NCI-H2029 treated with DMSO at 0.1 percent for 48 hours (cell line): ENCODE data around the gene NOD1.

Experiments
- DNase-seq: peaks from one replicate; lab custom pipeline; 2025; lab: John Stamatoyannopoulos, UW

Gene NOD1

GRCh38 chr7:30469303-30469702 lies 9.3 kb downstream of the NOD1 start:
- no peak for DNase-seq

DNA sequence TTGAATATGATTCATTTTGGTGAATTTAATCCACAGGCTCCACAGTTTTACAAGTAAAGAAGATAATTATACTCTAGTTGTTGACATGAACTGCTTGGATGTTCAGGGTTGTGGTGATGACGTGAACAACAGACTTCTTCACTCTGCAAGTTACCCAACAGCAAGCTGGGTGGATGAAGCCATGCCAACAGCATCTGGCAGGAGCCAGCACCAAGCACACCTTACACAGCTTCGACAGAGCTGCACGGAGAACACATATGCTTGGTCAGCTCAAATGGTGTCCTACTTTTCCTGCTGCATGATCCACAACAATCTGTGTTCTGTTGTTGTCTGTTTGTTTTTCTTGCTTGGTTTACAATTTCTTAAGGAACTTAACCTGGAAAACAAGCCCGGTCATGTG lies 9.8 kb downstream of the NOD1 start:
- DNase-seq: no peak

DNA sequence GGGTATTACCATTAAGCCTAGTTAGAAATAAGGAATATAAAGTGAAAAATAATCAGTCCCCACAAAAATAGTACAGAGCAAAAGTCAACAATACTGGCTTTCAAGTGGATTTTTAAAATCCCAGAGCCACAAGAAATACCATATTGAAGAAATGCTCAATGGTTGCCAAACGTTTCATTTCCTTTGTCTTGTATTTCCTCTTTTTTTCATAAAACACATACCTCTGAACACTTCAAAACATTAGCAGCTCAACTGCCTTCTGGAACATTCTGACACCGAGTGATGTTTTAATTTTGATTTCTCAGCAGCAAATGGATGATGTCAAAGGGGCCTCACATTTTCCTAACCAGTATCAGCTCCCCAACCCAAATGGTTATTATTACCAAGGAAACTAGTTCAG lies 10.5 kb downstream of the NOD1 start:
- DNase-seq: no peak

DNA sequence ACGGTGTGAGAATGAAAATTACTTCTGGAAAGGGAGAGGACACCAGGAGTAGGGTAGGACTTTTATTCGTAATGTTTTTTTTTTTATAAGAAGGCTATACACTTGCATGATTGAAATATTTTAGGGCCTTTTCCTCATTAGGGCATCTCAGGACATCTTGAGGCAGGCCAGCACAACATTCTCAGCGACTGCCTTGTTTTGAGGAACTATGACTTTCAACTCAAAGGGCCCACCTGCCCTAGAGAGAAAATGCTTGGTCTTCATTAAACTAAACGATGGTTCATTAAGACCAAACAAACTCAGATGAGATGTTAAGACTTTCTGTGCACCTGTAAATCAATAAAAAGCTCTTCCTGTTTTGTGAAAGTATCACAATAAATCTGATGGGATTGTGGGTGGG lies 11.3 kb downstream of the NOD1 start:
- DNase-seq: no peak

DNA sequence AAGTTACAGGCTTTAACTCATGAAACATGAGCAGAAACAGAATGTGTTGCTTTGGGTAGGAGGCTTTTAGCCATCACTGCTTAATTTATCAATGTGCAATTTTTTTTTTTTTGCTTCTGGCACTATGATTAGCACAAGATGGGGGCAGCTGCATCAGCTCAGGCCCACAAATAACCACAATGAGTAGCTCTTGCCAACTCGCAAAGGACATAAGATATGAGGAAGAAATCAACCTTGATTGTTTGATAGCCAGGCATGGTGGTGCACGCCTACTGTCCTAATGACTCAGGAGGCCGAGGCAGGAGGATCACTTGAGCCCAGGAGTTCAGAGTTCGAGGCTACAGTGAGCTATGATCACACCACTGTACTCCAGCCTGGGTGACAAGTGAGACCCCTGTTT lies 12.3 kb downstream of the NOD1 start:
- no peak for DNase-seq

DNA sequence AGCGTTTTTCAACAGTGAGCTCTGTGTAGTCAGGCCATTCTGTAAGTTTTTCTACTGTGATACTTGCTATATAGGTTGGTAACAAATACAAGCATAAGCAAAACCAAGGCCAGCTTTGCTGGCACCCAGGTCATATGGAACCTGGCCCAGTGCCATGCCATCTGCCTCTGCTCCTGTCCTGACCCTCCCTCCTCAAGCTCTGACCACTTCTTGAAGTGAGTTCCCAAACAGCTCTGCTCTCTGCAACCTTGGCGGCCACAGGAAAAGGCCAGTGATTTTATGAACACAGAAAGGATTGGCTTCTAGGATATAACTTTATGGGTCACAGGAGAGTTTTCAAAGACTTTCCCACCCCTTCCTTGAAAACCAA lies 12.8 kb downstream of the NOD1 start:
- DNase-seq: no peak

DNA sequence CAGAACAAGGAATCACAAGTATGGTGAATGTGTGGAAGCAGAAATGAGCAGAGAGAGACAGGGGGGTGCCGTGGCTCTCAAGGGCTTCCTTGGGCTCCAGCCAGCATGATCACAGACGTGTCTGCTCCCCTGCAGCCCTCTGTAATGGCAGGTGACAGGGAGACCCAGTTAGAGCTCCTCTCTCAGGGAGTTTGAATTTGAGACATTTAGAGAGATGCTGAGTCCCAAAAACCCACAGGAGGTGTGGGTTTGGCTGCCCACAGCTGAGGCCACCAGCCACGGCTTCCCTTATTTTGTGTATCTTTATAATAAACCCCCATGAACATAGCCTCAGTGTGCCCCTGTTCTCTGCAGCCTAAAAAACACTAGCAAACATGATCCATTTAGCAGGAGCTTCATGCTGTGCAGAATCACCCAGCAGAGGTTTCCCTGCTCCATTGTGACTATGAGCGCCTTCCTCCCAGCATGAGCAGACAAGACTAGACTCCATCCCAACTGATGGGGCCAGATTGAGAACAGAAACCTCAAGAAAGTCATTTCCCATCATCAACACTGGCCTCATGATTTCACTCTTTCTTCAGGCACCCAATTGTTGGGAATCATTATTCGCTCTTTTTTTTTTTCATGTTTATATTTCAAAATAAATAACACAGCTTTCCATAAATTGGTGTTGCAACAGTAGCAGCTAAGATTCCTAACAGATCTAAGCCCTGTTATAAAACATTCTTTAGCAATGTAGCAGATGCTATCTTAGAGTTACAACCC lies 13.4 kb downstream of the NOD1 start:
- no peak for DNase-seq

GRCh38 chr7:30464231-30464671 lies 14.3 kb downstream of the NOD1 start:
- no peak for DNase-seq

- DNase-seq: no peak
These were observed 15.0 kb downstream of the NOD1 start for GRCh38 chr7:30463405-30464145.

DNA sequence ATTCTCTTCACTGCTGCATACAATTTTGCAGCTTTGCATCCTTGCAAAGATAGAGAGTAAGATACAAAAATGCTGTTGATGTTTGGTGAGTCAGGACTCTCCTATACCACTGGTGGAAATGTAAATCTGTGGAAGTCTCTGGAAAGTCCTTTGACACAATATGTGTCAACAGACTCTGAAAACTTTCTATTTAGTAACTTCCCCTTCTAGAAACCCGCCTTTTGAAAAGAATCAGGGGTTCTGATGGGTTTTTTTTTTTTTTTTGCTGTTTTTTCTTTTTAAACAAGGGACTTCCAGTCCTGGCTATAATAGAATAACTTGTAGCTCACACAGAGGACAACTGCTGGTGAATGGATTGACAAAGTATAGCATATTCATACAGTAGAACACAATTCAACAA lies 16.4 kb downstream of the NOD1 start:
- no peak for DNase-seq

- DNase-seq: no peak
These were observed 18.3 kb downstream of the NOD1 start for GRCh38 chr7:30460246-30460633.

GRCh38 chr7:30459591-30460245 lies 18.9 kb downstream of the NOD1 start:
- no peak for DNase-seq

- DNase-seq: no peak
These were observed 20.3 kb downstream of the NOD1 start for GRCh38 chr7:30458311-30458710.

DNA sequence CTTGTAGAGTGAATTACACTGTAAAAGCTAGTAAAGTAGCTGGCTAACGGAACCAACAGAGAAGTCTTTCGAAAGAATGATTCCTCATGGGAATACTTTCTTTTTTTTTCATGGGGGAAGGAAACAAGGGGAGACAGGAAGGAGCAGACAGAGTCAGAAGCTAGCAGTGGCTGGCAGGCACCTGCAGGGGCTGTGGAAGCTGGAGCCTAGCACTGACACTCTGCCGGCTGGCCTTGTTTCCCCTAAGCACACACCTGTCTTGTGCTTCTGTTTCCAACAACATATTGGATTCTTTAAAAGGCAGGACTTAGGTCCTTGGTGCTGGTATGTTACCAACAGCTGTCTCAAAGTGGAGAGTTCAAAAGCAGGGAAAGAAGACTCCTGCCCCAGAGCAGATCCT lies 24.7 kb downstream of the NOD1 start:
- DNase-seq: no peak

GRCh38 chr7:30453016-30453415 lies 25.6 kb downstream of the NOD1 start:
- no peak for DNase-seq

DNA sequence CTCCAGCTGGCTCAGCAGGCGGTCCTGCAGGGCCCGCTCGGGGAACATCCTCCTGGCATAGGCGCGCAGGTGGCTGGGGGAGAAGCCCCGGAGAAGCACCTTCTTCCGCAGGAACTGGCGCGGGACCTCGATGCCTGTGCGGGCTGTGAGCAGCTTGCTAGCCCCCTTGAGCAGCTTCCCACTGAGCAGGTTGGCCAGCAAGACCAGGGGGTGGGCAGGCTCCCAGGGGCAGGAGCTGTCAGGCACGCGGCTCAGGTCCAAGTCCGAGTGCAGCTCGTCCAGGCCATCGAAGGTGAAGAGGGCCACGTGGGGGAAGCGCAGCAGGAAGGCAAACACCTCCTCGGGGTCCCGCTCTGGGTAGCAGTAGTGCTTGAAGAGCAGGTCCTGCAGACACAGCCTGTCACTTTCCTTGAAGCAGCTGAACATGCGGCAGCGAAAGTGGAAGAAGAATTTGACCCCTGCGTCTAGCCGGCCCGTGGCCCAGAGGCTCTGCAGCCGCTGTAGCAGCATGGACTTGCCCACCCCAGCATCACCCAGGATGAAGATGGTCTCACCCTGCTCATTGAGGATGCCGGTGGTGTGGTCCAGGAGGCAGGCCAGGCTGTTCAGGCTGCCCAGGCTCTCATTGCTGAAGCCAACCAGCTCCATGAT lies 26.2 kb downstream of the NOD1 start:
- DNase-seq: no peak

- no peak for DNase-seq
These were observed 26.9 kb downstream of the NOD1 start for GRCh38 chr7:30451539-30452279.

DNA sequence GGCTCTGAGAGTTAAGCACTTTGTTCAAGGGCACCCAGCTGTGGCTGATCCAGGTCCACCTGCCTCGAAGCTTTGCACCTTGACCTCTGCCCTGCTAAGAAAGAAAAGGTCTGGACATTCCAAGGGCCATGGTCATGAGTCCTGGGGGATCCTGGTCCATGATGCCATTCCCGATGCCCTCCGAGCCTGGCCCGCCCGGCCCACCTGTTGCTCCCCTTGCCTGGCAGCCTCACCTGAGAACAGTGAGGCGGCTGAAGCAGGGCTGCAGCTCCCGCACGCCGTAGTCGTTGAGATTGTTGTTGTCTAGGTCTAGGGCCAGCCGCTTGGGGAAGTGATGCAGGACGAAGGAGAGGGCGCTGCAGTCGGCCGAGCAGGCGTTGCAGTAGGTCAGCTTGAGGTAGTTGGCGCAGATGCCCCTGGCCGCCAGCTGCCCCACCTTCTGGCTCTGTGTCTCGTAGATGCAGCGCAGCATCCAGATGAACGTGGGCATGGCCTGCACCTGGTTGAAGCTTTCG lies 27.5 kb downstream of the NOD1 start:
- no peak for DNase-seq

- DNase-seq: no peak
These were observed 28.2 kb downstream of the NOD1 start for GRCh38 chr7:30450240-30450982.

- no peak for DNase-seq
These were observed 30.0 kb downstream of the NOD1 start for GRCh38 chr7:30448461-30449189.
